Tibial artery (tissue), 4 donors: ENCODE measurements around the gene GBX1.

Experiments used
- DNase-seq, 2 donors: peaks; one replicate each; pipeline ENCODE4 v3.0.0-alpha.2; 2019
- H3K27ac ChIP-seq, 2 donors: fragments of 200-600 bp; sonication (generic) in 1 of 2; 1 replicate in 1 of 2; 2 replicates in 1 of 2; pipeline ENCODE4 v1.5.1; 2018 to 2019; ENCODE audit warnings: mild to moderate bottlenecking in 1 of 2
- H3K27me3 ChIP-seq, 2 donors: fragments of 200-600 bp; sonication (generic) in 1 of 2; one replicate each; pipeline versions ENCODE4 v1.5.1 to v1.6.0; 2016 to 2019
- H3K36me3 ChIP-seq, 3 donors: fragments of 200-600 bp; sonication (generic) in 2 of 3; one replicate each; pipeline ENCODE4 v1.5.1; 2016 to 2019; ENCODE audit warnings: mild to moderate bottlenecking in 2 of 3
- H3K4me1 ChIP-seq, 4 donors: fragments of 200-600 bp; sonication (generic) in 2 of 4; 1 replicate in 3 of 4; 2 replicates in 1 of 4; pipeline ENCODE4 v1.5.1; 2016 to 2019
- H3K4me3 ChIP-seq, 2 donors: fragments of 200-600 bp; sonication (generic) in 1 of 2; 1 replicate in 1 of 2; 2 replicates in 1 of 2; pipeline ENCODE4 v1.5.1; 2018 to 2019; ENCODE audit warnings: mild to moderate bottlenecking in 2 of 2
- H3K9me3 ChIP-seq, 3 donors: fragments of 200-600 bp; sonication (generic) in 1 of 3; one replicate each; pipeline ENCODE4 v1.5.1; 2016 to 2019
- CTCF ChIP-seq, 2 experiments: fragments of 200-600 bp in 1 of 2; fragments of 450-650 bp in 1 of 2; IDR thresholded peaks; one replicate each; pipeline ENCODE4 v1.5.1; 2017 to 2019; ENCODE audit warnings: antibody characterized with exemption in 2 of 2, mild to moderate bottlenecking in 1 of 2, moderate library complexity in 1 of 2
- intact Hi-C: fragments of 100-400 bp; cut with DNase I; formaldehyde crosslinking; loops from one replicate; pipeline ENCODE4 v1.15.0; 2023; ENCODE audit warnings: low total_unique reads

GBX1 gene

DNA sequence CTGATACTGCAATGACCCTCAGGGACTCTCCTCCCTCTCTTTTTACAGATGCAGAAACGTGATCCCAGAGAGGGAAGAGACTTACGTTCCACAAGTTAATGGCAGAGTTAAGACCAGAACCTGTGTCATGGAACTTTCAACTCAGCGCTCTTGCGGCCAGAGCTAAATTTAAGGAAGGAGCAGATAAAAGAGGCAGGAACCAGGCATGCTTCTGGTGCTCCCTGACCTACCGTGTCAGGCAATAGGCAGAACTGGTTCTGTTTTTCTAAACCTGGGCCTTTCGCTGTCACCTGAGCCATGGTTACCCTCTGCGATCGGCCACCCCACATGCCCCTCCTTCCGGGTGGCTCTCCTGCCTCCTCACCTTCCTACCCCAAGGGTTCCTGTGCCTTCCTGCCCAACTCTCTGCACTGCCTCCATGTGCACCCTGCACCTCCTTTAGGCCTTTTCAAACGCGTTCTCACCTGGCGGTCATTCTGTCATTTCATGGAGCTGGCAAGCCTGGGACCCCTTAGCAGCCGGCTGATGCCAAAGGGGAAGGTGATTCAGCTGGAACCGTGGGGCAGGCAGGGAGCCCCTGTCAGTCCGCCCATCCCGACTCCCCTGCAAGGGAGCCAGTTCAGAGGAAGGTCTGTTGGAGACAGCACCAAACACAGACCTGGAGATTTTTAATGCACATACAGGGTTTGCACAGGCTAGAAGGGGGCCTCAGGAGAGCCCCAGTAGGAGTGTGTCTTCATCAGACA, 7.7 kb upstream of the GBX1 start:
- H3K9me3 ChIP-seq: no peaks in the 10 kb centered on the region
- no peak for DNase-seq
- no peaks in the 10 kb centered on the region for H3K36me3 ChIP-seq
- no peak for TF ChIP-seq CTCF (IDR thresholded peaks at IDR 0.05)
- no peaks in the 10 kb centered on the region for H3K4me1 ChIP-seq
- intact Hi-C loops: no loop called here
- H3K4me3 ChIP-seq: no peak overlapping the region
- H3K27me3 ChIP-seq: peaks cover 0 to 80% of the 10 kb centered on the region in 2 donors
- no peak overlapping the region for H3K27ac ChIP-seq

DNA sequence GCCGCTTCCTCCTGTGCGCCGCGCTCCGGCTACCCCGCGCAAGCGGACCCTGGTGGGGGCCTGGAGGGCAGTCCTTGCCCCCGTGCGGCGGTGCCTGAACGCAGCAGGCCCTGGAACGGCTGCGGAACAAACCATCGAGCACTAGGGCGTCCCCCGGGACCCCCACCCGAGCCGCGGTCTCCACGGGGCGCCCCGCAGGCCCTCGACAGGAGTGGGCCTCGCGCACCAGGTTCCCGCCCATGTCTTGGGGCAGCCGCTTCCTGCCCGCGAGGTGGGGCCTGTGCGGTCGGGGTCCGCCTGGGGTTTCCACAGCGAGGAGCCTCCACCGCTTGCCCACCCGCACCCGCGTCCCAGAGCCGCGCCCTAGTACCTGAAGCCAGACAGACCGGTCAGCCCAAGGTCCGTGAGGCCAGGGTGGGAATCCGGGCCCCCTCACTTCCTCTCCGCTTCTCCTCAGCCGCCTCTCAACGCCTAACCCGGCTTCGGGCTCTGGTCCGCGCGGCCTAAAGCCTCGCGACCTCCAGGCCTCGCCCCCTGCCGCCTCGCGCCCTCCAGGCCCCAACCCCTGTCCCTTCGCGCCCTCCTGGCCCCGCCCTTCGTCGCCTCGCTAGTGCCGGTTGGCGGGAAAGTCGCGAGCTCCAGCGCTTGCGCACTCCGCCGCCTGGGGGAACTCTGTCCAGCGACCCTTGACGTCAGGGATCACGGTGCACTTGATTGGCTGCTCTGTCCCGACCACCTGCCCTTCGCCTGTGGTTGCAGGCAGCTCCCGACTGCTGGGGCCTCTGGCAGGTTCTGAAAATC, 7.0 kb upstream of the GBX1 start:
- no peak overlapping the region for H3K27ac ChIP-seq
- H3K9me3 ChIP-seq: no peaks in the 10 kb centered on the region
- intact Hi-C loops: no loop called here
- no peaks in the 10 kb centered on the region for H3K4me1 ChIP-seq
- no peak overlapping the region for H3K4me3 ChIP-seq
- TF ChIP-seq CTCF (IDR thresholded peaks at IDR 0.05): no peak
- peaks cover 0 to 76% of the 10 kb centered on the region in 2 donors for H3K27me3 ChIP-seq
- peak in 1 of 2 donors; percentile 64 for DNase-seq
- no peaks in the 10 kb centered on the region for H3K36me3 ChIP-seq

DNA sequence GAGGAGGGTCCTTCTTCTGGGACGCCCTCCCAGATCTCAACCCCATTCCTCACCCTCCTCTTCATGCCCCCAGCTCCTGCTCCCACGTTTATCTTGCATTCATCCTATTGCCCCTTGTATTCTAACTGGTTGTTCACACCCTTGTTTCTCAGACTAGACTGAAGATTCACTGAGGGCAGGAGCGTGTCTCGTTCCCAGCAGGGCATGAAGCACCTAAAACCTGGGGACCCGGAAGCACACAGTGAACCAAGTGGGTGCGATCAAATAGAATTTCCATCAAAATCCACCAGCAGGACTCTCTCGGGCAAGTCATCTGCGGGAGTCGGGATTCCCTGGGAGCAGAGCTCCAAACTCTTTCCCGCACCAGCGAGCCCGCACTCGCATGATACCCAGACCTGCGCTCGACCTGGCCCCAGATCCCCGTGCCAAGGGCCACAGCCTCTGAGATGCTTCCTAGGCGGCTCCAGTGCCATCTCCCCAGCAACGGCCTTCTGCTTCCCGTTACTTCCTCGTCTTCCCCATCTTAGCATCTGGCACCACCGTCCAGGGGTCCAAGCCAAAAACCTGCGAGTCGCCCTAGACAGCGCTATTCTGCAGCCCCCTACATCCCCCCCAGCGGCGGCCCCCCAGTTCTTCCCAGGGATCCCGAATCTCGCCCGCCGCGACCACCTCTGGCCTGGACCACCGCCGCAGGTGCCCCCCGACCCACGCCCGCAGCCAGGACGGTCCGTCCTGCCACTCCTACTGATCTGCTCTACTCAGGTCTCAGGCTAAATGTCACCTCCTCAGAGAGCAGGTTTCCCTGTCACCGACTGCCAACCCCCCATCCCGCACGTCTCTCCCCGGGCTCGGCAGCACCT, 6.1 kb upstream of the GBX1 start:
- peak in 1 of 2 donors; percentile 61 for DNase-seq
- Histone ChIP-seq H3K9me3 (no peaks in the 10 kb centered on the region), H3K4me1 (no peaks in the 10 kb centered on the region), H3K27ac (no peak overlapping the region), H3K36me3 (no peaks in the 10 kb centered on the region), H3K4me3 (no peak overlapping the region), H3K27me3 (peaks cover 0 to 77% of the 10 kb centered on the region in 2 donors)
- TF ChIP-seq CTCF (IDR thresholded peaks at IDR 0.05): no peak
- intact Hi-C loops: loop anchor here (2.0 kb wide), 1 partner anchor 49 kb away; no protein-coding TSS in a partner anchor

GRCh38 chr7:151172273-151173141, 5.0 kb upstream of the GBX1 start:
- no peak overlapping the region for H3K27ac ChIP-seq
- H3K9me3 ChIP-seq: no peaks in the 10 kb centered on the region
- peak; percentile 63 to 82 for DNase-seq
- H3K4me3 ChIP-seq: no peak overlapping the region
- H3K27me3 ChIP-seq: peaks cover 0 to 77% of the 10 kb centered on the region in 2 donors
- H3K36me3 ChIP-seq: no peaks in the 10 kb centered on the region
- peaks cover 0 to 9% (median 8%) of the 10 kb centered on the region in 4 donors for H3K4me1 ChIP-seq
- peak; percentile 100 for TF ChIP-seq CTCF (IDR thresholded peaks at IDR 0.05)
- intact Hi-C loops: loop anchor here (2.0 kb wide), 1 partner anchor 48 kb away; no protein-coding TSS in a partner anchor
